Stimulated activated CD4-positive, alpha-beta T cell treated with anti-CD3 and anti-CD28 coated beads, TNF-alpha, amount 100 ng/mL, for 4 hours (primary cell): Measurements from ENCODE around the gene RAPGEF3.
A peak's percentile ranks its signal among the peaks of the same experiment; 100 is the strongest.

ENCODE experiments used
- DNase-seq, 3 experiments: peaks; one replicate each; pipeline ENCODE4 v3.0.0-alpha.2; 2020; ENCODE audit warnings: low read depth in 3 of 3

Gene RAPGEF3

GRCh38 chr12:47742253-47742825, 16.3 kb downstream of the RAPGEF3 start:
- DNase-seq, result peak; percentile 51 to 68 (median 56)

- DNase-seq, result peak in 1 of 3 experiments; percentile 26
Measured at GRCh38 chr12:47741340-47741703, 17.4 kb downstream of the RAPGEF3 start.

- no peak for DNase-seq
Measured at GRCh38 chr12:47740606-47741339, 17.9 kb downstream of the RAPGEF3 start.

GRCh38 chr12:47739979-47740378, 18.7 kb downstream of the RAPGEF3 start:
- no peak for DNase-seq

- DNase-seq, result no peak
Measured at GRCh38 chr12:47739297-47739696, 19.4 kb downstream of the RAPGEF3 start.

- DNase-seq, result no peak
Measured at GRCh38 chr12:47737936-47738594, 20.6 kb downstream of the RAPGEF3 start.

- no peak for DNase-seq
Measured at GRCh38 chr12:47736877-47737676, 21.6 kb downstream of the RAPGEF3 start.

GRCh38 chr12:47736216-47736615, 22.5 kb downstream of the RAPGEF3 start:
- no peak for DNase-seq

- DNase-seq, result no peak
Measured at GRCh38 chr12:47735649-47736048, 23.0 kb downstream of the RAPGEF3 start.

- no peak for DNase-seq
Measured at GRCh38 chr12:47734725-47735480, 23.8 kb downstream of the RAPGEF3 start.

- no peak for DNase-seq
Measured at GRCh38 chr12:47733142-47733541, 25.5 kb downstream of the RAPGEF3 start.

- no peak for DNase-seq
Measured at GRCh38 chr12:47732504-47732903, 26.2 kb downstream of the RAPGEF3 start.

GRCh38 chr12:47731723-47732122, 27.0 kb downstream of the RAPGEF3 start:
- no peak for DNase-seq

- DNase-seq, result no peak
Measured at GRCh38 chr12:47730341-47730744, 28.3 kb downstream of the RAPGEF3 start.

GRCh38 chr12:47729233-47729632, 29.4 kb downstream of the RAPGEF3 start:
- no peak for DNase-seq

- no peak for DNase-seq
Measured at GRCh38 chr12:47725893-47726292, 32.8 kb downstream of the RAPGEF3 start.

- no peak for DNase-seq
Measured at GRCh38 chr12:47725091-47725772, 33.4 kb downstream of the RAPGEF3 start, which contains the start of gene ENDOU. TSS of gene ENDOU (minus strand) at chr12:47725490. CDS start at chr12:47725413, 77 bp downstream.

GRCh38 chr12:47722941-47723631, 35.6 kb downstream of the RAPGEF3 start:
- DNase-seq, result no peak

GRCh38 chr12:47722136-47722834, 36.4 kb downstream of the RAPGEF3 start:
- no peak for DNase-seq
